Subcutaneous adipose tissue (tissue), 4 donors: ENCODE results near the gene MICAL2. TPM values are rescaled to one million over a fixed set of nuclear protein-coding genes. Genes with fewer than 3 reads are reported as not detected.

ENCODE experiments used
- total RNA-seq, 4 donors: library from RNA; depleted of rRNA; stranded (reverse); fragments of >200 nt; gene quantifications; one replicate each; pipeline ENCODE4 v1.1.0, GENCODE V29; 2016
- TF ChIP-seq, protein P1 (sequence below): fragments of 450-650 bp; IDR thresholded peaks from one replicate; pipeline ENCODE4 v1.5.1; 2016; ENCODE audit warnings: low read depth, mild to moderate bottlenecking, control low read depth, antibody characterized with exemption, moderate library complexity

The MICAL2 gene
- total RNA-seq, 4 donors from 2014 or later, result 11.4 to 28.4 (median 24.8) TPM

DNA sequence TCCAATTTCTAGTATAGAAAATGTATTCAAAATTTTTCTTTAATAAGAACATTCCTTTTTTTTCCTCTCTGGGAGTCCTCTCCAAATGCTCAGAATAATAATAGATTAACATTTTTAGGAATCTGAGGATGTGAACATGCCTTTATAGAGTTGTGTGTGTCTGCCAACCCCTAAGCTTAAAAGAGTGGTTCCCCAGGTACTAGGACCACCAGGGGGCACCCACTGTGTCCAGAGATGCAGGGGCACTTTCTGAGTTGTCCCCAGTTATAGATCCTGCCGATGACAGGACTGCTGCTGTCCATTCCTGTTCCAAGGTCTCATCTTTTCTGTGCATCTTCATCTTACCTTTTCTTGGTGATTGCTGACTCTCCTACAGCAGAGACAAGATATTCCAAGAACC lies 27.0 kb upstream of the MICAL2 start:
- TF ChIP-seq, protein P1, sequence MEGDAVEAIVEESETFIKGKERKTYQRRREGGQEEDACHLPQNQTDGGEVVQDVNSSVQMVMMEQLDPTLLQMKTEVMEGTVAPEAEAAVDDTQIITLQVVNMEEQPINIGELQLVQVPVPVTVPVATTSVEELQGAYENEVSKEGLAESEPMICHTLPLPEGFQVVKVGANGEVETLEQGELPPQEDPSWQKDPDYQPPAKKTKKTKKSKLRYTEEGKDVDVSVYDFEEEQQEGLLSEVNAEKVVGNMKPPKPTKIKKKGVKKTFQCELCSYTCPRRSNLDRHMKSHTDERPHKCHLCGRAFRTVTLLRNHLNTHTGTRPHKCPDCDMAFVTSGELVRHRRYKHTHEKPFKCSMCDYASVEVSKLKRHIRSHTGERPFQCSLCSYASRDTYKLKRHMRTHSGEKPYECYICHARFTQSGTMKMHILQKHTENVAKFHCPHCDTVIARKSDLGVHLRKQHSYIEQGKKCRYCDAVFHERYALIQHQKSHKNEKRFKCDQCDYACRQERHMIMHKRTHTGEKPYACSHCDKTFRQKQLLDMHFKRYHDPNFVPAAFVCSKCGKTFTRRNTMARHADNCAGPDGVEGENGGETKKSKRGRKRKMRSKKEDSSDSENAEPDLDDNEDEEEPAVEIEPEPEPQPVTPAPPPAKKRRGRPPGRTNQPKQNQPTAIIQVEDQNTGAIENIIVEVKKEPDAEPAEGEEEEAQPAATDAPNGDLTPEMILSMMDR, result no peak

DNA sequence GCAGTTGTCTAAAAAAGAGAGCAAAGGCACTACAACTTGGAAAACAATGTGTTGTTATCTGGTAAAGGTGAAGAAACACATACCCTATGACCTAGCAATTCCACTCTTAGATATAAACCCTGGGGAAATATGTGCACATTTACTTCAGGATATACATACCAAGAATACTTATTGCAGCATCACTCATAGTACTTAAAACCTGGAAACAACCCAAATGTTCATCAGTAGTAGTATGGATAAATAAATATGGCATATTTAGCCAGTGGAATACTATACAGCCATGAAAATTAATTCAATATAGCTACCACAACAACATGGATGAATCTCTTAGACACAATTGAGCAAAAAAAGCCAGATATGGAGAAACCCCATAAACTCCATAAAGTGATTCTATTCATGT lies 26.1 kb upstream of the MICAL2 start:
- TF ChIP-seq, protein P1, result no peak

DNA sequence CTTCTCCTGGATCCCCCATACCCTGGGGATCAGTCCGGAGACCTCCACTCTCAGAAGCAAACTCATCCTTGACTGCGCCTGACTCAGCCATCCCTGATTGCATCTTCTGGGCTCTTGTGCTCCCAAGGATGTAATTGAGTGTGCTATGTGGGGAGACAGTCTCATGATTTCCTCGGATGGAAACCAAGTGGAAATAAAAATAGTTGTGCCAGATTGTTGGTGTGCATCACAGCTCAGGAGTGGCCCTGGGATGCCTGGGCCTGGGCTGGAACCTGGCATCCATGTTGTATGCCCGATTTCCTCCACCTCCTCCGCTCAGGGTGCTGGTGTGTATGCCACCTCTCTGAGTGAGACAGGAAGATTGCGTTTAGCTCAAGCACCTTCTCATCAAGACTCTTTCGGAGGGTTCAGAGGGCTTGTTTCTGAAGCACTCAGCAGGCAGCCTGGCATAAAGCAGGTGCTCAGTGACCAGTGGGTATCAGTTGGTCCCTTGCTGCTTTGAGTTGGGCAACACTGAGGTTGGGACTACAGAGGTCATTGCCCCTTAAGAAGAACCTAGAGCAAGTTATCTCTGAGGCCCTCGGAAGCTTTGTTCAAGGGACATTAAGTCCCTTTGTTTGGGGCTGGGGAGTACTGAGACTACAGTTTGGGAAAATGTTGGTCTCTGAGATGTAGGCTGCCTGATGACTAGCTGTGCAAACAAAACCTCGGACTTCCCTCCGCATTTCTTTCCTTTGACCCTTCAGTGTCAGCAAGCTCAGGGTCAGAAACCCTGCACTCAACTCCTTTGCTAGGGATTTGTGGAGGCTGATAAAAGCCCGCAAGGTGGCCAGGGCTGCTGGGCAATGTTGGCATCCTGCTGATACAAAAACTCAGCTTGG lies 24.8 kb upstream of the MICAL2 start:
- TF ChIP-seq, protein P1, result no peak

DNA sequence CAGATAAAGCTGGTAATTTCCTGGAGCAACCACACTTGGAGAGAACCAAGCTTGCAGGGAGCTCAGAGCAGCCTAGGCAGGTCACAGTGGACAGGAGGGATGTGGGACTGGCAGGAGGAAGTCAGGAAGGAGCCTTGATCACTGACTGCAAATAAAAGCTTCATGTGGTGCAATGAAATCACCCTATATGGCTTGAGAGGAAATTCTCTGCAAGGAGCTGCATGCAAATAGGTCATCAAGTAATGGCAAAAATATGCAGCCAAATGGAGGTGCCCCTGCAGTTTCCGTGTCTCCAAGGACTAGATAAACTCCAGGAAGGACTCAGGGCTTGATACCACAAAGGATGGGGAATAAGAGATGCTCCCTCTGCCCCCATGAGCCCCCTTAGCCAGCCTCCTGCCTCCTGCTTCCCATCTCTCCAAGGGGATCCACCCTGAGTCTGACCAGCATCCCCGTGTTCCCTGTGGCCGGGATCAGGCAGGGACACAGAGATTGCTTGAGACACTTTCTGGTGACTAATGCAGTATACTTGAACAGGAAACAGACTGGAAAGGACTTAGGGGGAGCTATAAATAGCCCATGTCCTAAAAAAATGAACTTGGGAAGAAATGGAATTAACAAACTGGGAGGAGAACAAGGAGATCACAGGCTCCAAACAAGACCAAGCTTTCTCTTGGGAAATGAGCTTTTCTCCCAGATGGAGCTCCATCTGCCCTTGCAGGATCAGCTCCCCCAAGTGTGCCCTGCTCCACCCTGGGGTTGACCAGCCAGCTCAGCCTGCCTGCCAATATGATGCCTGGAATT lies 23.9 kb upstream of the MICAL2 start:
- TF ChIP-seq, protein P1, result no peak

DNA sequence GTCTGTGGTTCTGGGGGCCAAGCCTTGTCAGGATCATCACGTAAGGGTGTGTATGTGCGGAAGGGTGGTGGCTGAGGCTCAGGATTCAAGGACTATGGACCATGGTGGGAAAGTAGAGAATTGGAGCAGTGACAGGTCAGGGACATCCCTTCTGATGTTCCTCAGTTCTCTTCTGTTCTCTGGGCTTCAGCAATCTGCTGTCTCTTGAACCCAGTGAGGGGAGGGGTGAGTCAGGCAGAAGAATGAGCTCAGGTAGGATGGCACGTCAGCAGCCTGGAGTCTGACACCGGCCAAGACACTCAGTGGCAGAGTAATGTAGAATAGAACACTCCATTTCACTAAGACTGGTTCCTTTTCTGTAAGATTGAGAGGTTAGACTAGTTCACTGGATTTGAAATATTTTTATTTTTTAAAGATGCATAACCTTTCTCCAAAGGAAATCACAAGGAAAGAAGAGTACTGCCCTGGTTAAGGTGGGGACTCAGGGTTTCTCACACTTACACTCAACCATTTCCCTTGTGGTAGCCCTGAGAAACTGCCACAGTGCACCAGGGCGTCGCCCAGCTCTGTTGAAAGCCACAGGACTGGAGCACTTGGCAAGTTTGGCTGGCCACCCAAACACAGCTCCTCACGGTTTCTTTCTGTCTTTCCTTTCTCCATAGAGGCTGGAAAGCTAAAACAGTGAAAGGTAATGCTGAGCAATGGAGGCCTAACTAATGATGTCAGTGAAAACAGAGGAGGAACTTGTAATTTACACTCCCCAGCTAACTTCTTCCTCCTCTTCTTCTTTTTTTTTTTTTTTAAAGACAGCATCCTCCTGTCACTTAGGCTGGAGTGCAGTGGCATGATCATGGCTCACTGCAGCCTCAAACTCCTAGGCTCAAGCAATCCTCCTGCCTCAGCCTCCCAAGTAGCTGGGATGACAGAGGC lies 23.1 kb upstream of the MICAL2 start:
- TF ChIP-seq, protein P1, result no peak

DNA sequence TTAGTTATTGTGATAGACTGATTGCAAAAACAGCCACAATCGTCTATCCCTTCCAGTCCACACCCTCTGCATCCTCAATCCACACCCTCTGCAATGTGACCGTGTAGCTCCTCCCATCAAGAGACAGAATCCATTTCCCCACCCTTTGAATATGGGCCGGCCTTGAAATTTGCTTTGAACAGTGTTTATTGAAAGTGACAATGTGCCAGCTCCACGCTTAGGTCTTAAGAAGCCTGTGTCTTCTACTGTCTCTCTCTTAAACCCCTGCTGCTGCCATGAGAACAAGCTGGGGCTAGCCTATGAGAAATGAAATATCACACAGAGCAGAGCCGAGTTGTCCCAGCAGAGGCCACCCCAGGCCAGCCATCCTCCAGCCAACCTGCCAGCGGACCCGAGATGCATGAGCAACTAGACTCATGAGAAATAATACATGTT lies 22.3 kb upstream of the MICAL2 start:
- TF ChIP-seq, protein P1, result no peak
